Parathyroid adenoma (tissue), 2 donors: ENCODE data around the gene MBTD1.
A peak's percentile ranks its signal among the peaks of the same experiment; 100 is the strongest.
"Not testable (repeated sequence)": the region's sequence is repeated elsewhere in the genome, so short reads cannot be mapped to it uniquely, and the experiment has no call there.

ENCODE experiments used
- H2AFZ ChIP-seq: fragments of 300-600 bp; sonication (generic); one replicate; pipeline ENCODE4 v1.7.0; 2017; ENCODE audit warnings: antibody characterized with exemption, mild to moderate bottlenecking
- H3K27ac ChIP-seq: fragments of 300-600 bp; sonication (generic); one replicate; pipeline ENCODE4 v1.7.0; 2017
- H3K27me3 ChIP-seq: fragments of 300-600 bp; sonication (generic); one replicate; pipeline ENCODE4 v1.7.0; 2017; ENCODE audit warnings: low read length; ENCODE audit not compliant: control insufficient read depth, insufficient read depth
- H3K36me3 ChIP-seq: fragments of 300-600 bp; sonication (generic); one replicate; pipeline ENCODE4 v1.7.0; 2017; ENCODE audit warnings: low read length; ENCODE audit not compliant: control insufficient read depth, insufficient read depth
- H3K4me1 ChIP-seq: fragments of 300-600 bp; sonication (generic); one replicate; pipeline ENCODE4 v1.7.0; 2017; ENCODE audit warnings: control low read depth
- H3K4me2 ChIP-seq: fragments of 300-600 bp; sonication (generic); one replicate; pipeline ENCODE4 v1.7.0; 2017; ENCODE audit warnings: low read length
- H3K4me3 ChIP-seq: fragments of 300-600 bp; sonication (generic); one replicate; pipeline ENCODE4 v1.7.0; 2017; ENCODE audit warnings: low read depth, low read length
- H3K79me2 ChIP-seq: fragments of 300-600 bp; sonication (generic); one replicate; pipeline ENCODE4 v1.7.0; 2017; ENCODE audit warnings: control low read depth
- H3K9ac ChIP-seq: fragments of 300-600 bp; sonication (generic); one replicate; pipeline ENCODE4 v1.7.0; 2017; ENCODE audit warnings: mild to moderate bottlenecking
- H3K9me3 ChIP-seq: fragments of 300-600 bp; sonication (generic); one replicate; pipeline ENCODE4 v1.7.0; 2017; ENCODE audit warnings: low read length; ENCODE audit not compliant: control insufficient read depth
- CTCF ChIP-seq: fragments of 300-600 bp; sonication (generic); IDR thresholded peaks from one replicate; pipeline ENCODE4 v1.7.0; 2017; ENCODE audit warnings: antibody characterized with exemption, mild to moderate bottlenecking
- donor health status: primary hyperparathyroidism.

MBTD1 gene

GRCh38 chr17:51270636-51271035 is 10.8 kb upstream of the MBTD1 start:
- H3K9me3 ChIP-seq, result no peaks in the 10 kb centered on the region
- no peak for TF ChIP-seq CTCF
- H3K36me3 ChIP-seq, result no peaks in the 10 kb centered on the region
- no peak overlapping the region for H3K4me2 ChIP-seq
- H2AFZ ChIP-seq, result no peak overlapping the region
- no peak overlapping the region for H3K4me3 ChIP-seq
- peaks cover 13% of the 10 kb centered on the region for H3K79me2 ChIP-seq
- H3K4me1 ChIP-seq, result no peaks in the 10 kb centered on the region
- no peak overlapping the region for H3K27ac ChIP-seq
- H3K27me3 ChIP-seq, result no peaks in the 10 kb centered on the region
- H3K9ac ChIP-seq, result no peak overlapping the region

GRCh38 chr17:51269991-51270390 is 10.1 kb upstream of the MBTD1 start:
- H3K27me3 ChIP-seq, result no peaks in the 10 kb centered on the region
- TF ChIP-seq CTCF, result no peak
- H3K4me1 ChIP-seq, result no peaks in the 10 kb centered on the region
- H3K27ac ChIP-seq, result no peak overlapping the region
- H3K9ac ChIP-seq, result no peak overlapping the region
- H3K4me2 ChIP-seq, result no peak overlapping the region
- H3K9me3 ChIP-seq, result no peaks in the 10 kb centered on the region
- peaks cover 13% of the 10 kb centered on the region for H3K79me2 ChIP-seq
- H3K4me3 ChIP-seq, result no peak overlapping the region
- H3K36me3 ChIP-seq, result no peaks in the 10 kb centered on the region
- H2AFZ ChIP-seq, result no peak overlapping the region

GRCh38 chr17:51264466-51264865 is 4.6 kb upstream of the MBTD1 start:
- H3K36me3 ChIP-seq, H3K4me1 ChIP-seq: not testable (repeated sequence)

GRCh38 chr17:51263006-51263405 is 3.2 kb upstream of the MBTD1 start:
- Histone ChIP-seq H3K27ac (no peak overlapping the region), H3K4me2 (no peak overlapping the region), H3K79me2 (peaks cover 22% of the 10 kb centered on the region), H3K9me3 (no peaks in the 10 kb centered on the region), H3K27me3 (no peaks in the 10 kb centered on the region), H3K9ac (no peak overlapping the region), H3K4me1 (peaks cover 12% of the 10 kb centered on the region), H3K36me3 (no peaks in the 10 kb centered on the region), H2AFZ (no peak overlapping the region), H3K4me3 (no peak overlapping the region)
- TF ChIP-seq CTCF, result no peak

More at GRCh38 chr17:51264466-51264865, 4.6 kb upstream of the MBTD1 start:
- H3K79me2 ChIP-seq, result peaks cover 25% of the 10 kb centered on the region
- H3K9me3 ChIP-seq, H3K27me3 ChIP-seq, H3K4me3 ChIP-seq, H3K27ac ChIP-seq, H2AFZ ChIP-seq, H3K9ac ChIP-seq, H3K4me2 ChIP-seq: not testable (repeated sequence)

- no peaks in the 10 kb centered on the region for H3K27me3 ChIP-seq
- H3K79me2 ChIP-seq, result peaks cover 19% of the 10 kb centered on the region
- H3K4me2 ChIP-seq, result peak overlapping the region; percentile 71
- peaks cover 12% of the 10 kb centered on the region for H3K4me1 ChIP-seq
- H3K27ac ChIP-seq, result peak overlapping the region; percentile 95
- H2AFZ ChIP-seq, result peak overlapping the region; percentile 91
- TF ChIP-seq CTCF, result no peak
- no peaks in the 10 kb centered on the region for H3K9me3 ChIP-seq
- no peaks in the 10 kb centered on the region for H3K36me3 ChIP-seq
- H3K9ac ChIP-seq, result peak overlapping the region; percentile 88
- H3K4me3 ChIP-seq, result peak overlapping the region; percentile 77
These were observed 1.4 kb upstream of the MBTD1 start for GRCh38 chr17:51261024-51261963.
